ENCODE results near the gene NINJ1. TPM values are rescaled to one million over a fixed set of nuclear protein-coding genes. Genes with fewer than 3 reads are reported as not detected.

Gene NINJ1
- total RNA-seq, 2 donors from 2014 or later: 20.1 to 21.9 TPM

DNA sequence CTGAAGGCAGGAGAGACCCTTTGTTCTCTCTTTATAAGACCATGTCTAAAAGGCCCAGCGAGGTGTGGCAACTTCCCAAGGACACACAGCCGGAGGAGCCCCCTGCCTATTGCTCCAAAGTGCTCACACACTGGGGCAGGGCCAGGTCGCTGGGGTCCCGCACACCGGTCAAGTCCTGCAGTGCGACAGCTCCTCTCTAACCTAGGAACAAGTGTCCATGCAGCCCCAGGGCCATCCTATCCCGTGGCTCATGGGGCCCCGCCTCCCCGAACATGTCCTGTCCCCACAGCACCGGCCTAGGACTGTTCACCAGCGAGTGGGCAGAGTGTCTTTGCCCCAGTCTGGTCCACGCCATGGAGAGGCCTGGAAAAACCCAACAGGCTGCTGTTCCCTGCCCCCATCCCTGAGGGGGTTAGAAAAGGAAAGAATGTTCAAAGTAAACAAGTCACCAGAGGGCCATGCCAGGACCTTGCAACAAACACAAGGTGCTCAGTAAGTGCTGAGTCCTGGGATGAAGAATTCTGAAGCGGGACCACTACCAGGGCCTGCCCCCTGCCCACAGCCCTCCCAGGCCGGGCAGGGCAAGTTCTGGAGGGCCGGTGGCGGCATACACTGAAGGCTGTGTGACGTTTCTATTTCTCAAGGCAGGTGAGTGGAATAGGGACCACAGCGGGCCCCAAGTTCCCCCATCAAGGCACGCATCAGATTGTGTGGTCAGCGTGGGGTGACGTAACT is 938 bp downstream of the NINJ1 start:
- Mint-ChIP-seq H3K36me3 (no peaks in the 10 kb centered on the region), H3K27ac (peak overlapping the region; percentile 33 to 50), H3K27me3 (no peaks in the 10 kb centered on the region), H3K9me3 (no peaks in the 10 kb centered on the region), H3K4me3 (peak overlapping the region; percentile 78), H3K4me1 (ENCODE audit: low read depth in 2 of 2) (peaks cover 16 to 35% of the 10 kb centered on the region in 2 donors)
- DNase-seq (ENCODE audit: low spot score): no peak
- no peak for ATAC-seq

- peaks cover 16 to 30% of the 10 kb centered on the region in 2 donors for H3K4me1 Mint-ChIP-seq (ENCODE audit: low read depth in 2 of 2)
- peak overlapping the region; percentile 33 to 50 for H3K27ac Mint-ChIP-seq
- DNase-seq (ENCODE audit: low spot score): no peak
These were observed 1.6 kb downstream of the NINJ1 start for GRCh38 chr9:93132287-93132927.

GRCh38 chr9:93131599-93132286 is 2.3 kb downstream of the NINJ1 start:
- no peak for DNase-seq (ENCODE audit: low spot score)
- H3K36me3 Mint-ChIP-seq: no peaks in the 10 kb centered on the region
- H3K27me3 Mint-ChIP-seq: no peaks in the 10 kb centered on the region
- H3K27ac Mint-ChIP-seq: peak overlapping the region in 1 of 2 donors; percentile 33
- no peak overlapping the region for H3K4me3 Mint-ChIP-seq
- ATAC-seq: no peak
- no peaks in the 10 kb centered on the region for H3K9me3 Mint-ChIP-seq
- peaks cover 16 to 32% of the 10 kb centered on the region in 2 donors for H3K4me1 Mint-ChIP-seq (ENCODE audit: low read depth in 2 of 2)

More at GRCh38 chr9:93132287-93132927, 1.6 kb downstream of the NINJ1 start:
- no peaks in the 10 kb centered on the region for H3K36me3 Mint-ChIP-seq
- no peak for ATAC-seq
- H3K27me3 Mint-ChIP-seq: no peaks in the 10 kb centered on the region
- H3K9me3 Mint-ChIP-seq: no peaks in the 10 kb centered on the region
- peak overlapping the region; percentile 78 for H3K4me3 Mint-ChIP-seq

GRCh38 chr9:93130861-93131481 is 3.1 kb downstream of the NINJ1 start:
- Mint-ChIP-seq H3K27me3 (no peaks in the 10 kb centered on the region), H3K4me3 (no peak overlapping the region), H3K27ac (no peak overlapping the region), H3K9me3 (no peaks in the 10 kb centered on the region), H3K4me1 (ENCODE audit: low read depth in 2 of 2) (peaks cover 21 to 32% of the 10 kb centered on the region in 2 donors), H3K36me3 (no peaks in the 10 kb centered on the region)
- DNase-seq (ENCODE audit: low spot score) (no peak), ATAC-seq (no peak)

GRCh38 chr9:93129691-93130500 is 4.2 kb downstream of the NINJ1 start:
- peaks cover 24 to 36% of the 10 kb centered on the region in 2 donors for H3K4me1 Mint-ChIP-seq (ENCODE audit: low read depth in 2 of 2)
- H3K9me3 Mint-ChIP-seq: no peaks in the 10 kb centered on the region
- no peak overlapping the region for H3K4me3 Mint-ChIP-seq
- H3K27ac Mint-ChIP-seq: no peak overlapping the region
- DNase-seq (ENCODE audit: low spot score) (no peak), ATAC-seq (no peak)
- H3K27me3 Mint-ChIP-seq: no peaks in the 10 kb centered on the region
- no peaks in the 10 kb centered on the region for H3K36me3 Mint-ChIP-seq

- Mint-ChIP-seq H3K4me3 (no peak overlapping the region), H3K9me3 (no peaks in the 10 kb centered on the region), H3K36me3 (no peaks in the 10 kb centered on the region), H3K4me1 (ENCODE audit: low read depth in 2 of 2) (peaks cover 22 to 34% of the 10 kb centered on the region in 2 donors), H3K27ac (no peak overlapping the region), H3K27me3 (no peaks in the 10 kb centered on the region)
- ATAC-seq (no peak), DNase-seq (ENCODE audit: low spot score) (no peak)
These were observed 4.8 kb downstream of the NINJ1 start for GRCh38 chr9:93129286-93129685.

DNA sequence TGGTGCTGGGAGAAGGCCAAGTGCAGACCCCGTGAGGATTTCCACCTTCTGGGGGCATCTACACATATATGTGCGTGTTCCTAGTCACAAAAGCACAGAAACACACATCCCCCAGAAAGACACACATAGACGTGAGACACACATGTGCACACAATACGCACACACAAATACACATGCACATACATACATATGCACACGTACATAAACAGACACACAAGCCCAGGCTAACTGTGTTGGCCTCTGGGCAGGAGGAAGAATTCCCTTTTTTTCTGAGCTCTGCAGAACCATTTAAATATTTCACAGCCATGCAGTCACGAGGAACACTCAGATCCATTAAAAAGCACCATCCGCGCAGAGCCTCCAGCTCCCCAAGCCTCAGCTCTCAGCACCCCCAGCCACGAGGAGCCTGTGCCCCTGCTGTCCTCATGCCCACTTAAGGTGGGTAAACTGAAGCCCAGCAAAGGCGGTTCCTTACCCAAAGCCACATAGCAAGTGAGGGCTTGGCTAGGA is 5.3 kb downstream of the NINJ1 start:
- H3K36me3 Mint-ChIP-seq: no peaks in the 10 kb centered on the region
- H3K4me1 Mint-ChIP-seq (ENCODE audit: low read depth in 2 of 2): peaks cover 22 to 34% of the 10 kb centered on the region in 2 donors
- H3K4me3 Mint-ChIP-seq: no peak overlapping the region
- DNase-seq (ENCODE audit: low spot score): no peak
- H3K27ac Mint-ChIP-seq: peak overlapping the region in 1 of 2 donors; percentile 34
- no peaks in the 10 kb centered on the region for H3K9me3 Mint-ChIP-seq
- no peak for ATAC-seq
- H3K27me3 Mint-ChIP-seq: no peaks in the 10 kb centered on the region

- no peak overlapping the region for H3K4me3 Mint-ChIP-seq
- DNase-seq (ENCODE audit: low spot score): peak; percentile 44
These were observed 5.9 kb downstream of the NINJ1 start for GRCh38 chr9:93128011-93128714.

GRCh38 chr9:93127395-93127911 is 6.6 kb downstream of the NINJ1 start:
- no peaks in the 10 kb centered on the region for H3K9me3 Mint-ChIP-seq
- DNase-seq (ENCODE audit: low spot score) (peak; percentile 60), ATAC-seq (no peak)
- no peaks in the 10 kb centered on the region for H3K27me3 Mint-ChIP-seq
- peaks cover 16 to 26% of the 10 kb centered on the region in 2 donors for H3K4me1 Mint-ChIP-seq (ENCODE audit: low read depth in 2 of 2)
- no peaks in the 10 kb centered on the region for H3K36me3 Mint-ChIP-seq
- no peak overlapping the region for H3K27ac Mint-ChIP-seq
- peak overlapping the region; percentile 10 for H3K4me3 Mint-ChIP-seq

More at GRCh38 chr9:93128011-93128714, 5.9 kb downstream of the NINJ1 start:
- no peak for ATAC-seq
- Mint-ChIP-seq H3K4me1 (ENCODE audit: low read depth in 2 of 2) (peaks cover 22 to 33% of the 10 kb centered on the region in 2 donors), H3K27me3 (no peaks in the 10 kb centered on the region), H3K27ac (peak overlapping the region in 1 of 2 donors; percentile 34), H3K9me3 (no peaks in the 10 kb centered on the region), H3K36me3 (no peaks in the 10 kb centered on the region)

- H3K27me3 Mint-ChIP-seq: no peaks in the 10 kb centered on the region
- peak overlapping the region; percentile 10 for H3K4me3 Mint-ChIP-seq
- H3K4me1 Mint-ChIP-seq (ENCODE audit: low read depth in 2 of 2): peaks cover 14 to 23% of the 10 kb centered on the region in 2 donors
- H3K27ac Mint-ChIP-seq: no peak overlapping the region
- H3K9me3 Mint-ChIP-seq: no peaks in the 10 kb centered on the region
- ATAC-seq (no peak), DNase-seq (ENCODE audit: low spot score) (peak; percentile 55)
- H3K36me3 Mint-ChIP-seq: no peaks in the 10 kb centered on the region
These were observed 7.2 kb downstream of the NINJ1 start for GRCh38 chr9:93126825-93127368.

DNA sequence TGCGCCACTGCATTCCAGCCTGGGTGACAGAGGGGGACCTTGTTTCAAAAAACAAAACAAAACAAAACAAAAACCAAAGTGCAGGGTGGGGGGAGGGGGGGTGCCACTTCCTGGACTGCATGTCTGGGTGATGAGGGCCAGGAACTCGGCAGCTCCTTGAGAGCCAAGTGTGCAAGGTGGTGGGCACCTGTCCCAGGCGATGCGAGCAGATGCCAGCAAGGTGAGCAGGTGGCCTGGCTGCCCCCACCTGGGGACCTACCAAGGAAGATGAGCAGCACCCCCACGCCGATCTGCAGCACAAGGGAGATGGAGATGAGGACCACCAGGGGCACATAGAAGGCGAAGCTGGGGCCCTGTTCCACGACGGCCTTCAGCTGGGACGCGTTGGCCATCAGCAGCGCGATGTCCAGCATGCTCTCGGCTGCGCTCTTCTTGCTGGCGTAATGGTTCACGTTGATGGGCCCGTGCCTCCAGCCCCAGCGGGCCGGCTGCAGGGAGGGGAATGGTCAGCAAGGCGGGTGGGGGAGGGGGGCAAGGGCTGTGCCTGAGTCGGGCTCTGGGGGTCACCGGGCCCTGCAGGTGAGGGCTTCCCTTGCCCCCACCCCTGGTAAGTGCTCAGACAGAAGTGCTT is 7.8 kb downstream of the NINJ1 start:
- no peak for ATAC-seq
- DNase-seq (ENCODE audit: low spot score): peak; percentile 45
- Mint-ChIP-seq H3K27me3 (no peaks in the 10 kb centered on the region), H3K4me1 (ENCODE audit: low read depth in 2 of 2) (peaks cover 14 to 23% of the 10 kb centered on the region in 2 donors), H3K4me3 (peak overlapping the region; percentile 58), H3K27ac (peak overlapping the region; percentile 61 to 63), H3K9me3 (no peaks in the 10 kb centered on the region), H3K36me3 (no peaks in the 10 kb centered on the region)

All from natural killer cell treated with Interleukin-12 subunit alpha and Interleukin-12 subunit beta and Interleukin-15 and Interleukin-18, amount 100 ng/mL, for 72 hours (primary cell).